Rectal smooth muscle tissue (tissue), 1 donor: Measurements from ENCODE around the gene DEFB124.
"Not testable (repeated sequence)": the region's sequence is repeated elsewhere in the genome, so short reads cannot be mapped to it uniquely, and the experiment has no call there.

Experiments used
- H3K27ac ChIP-seq: one replicate; pipeline ENCODE4 v1.7.0; 2013; ENCODE audit warnings: low read depth, low read length, inconsistent platforms
- H3K27me3 ChIP-seq: one replicate; pipeline ENCODE4 v1.7.0; 2013; ENCODE audit warnings: low read length; ENCODE audit not compliant: control insufficient read depth, insufficient read depth
- H3K36me3 ChIP-seq: one replicate; pipeline ENCODE4 v1.7.0; 2013; ENCODE audit warnings: low read length; ENCODE audit not compliant: control insufficient read depth, insufficient read depth
- H3K4me1 ChIP-seq: one replicate; pipeline ENCODE4 v1.7.0; 2013; ENCODE audit warnings: low read length; ENCODE audit not compliant: control insufficient read depth, insufficient read depth
- H3K4me3 ChIP-seq: one replicate; pipeline ENCODE4 v1.7.0; 2013; ENCODE audit warnings: low read length
- H3K9ac ChIP-seq: one replicate; pipeline ENCODE4 v1.7.0; 2013; ENCODE audit warnings: low read length

The DEFB124 gene

DNA sequence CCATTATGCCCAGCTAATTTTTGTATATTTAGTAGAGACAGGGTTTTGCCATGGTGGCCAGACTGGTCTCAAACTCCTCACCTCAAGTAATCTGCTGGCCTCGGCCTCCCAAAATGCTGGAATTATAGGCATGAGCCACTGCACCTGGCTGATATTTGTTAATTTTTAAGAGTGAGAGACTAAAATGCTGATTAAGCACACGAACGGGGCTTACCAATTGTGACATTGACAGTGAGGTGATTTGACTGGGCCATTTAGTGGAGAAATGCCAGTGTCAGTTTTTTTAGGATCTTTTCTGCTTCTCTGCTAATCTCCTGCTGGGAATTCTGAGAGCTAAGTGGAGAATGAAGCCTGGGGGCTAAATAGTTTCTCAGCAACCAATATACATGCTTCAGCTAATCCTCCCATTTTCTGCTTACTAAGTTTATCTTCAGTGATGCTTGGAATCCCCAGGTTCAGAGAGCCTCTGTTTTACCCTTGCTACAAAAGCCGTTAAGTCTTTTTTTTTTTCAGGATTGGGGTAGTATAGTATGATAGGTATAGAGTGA is 44.3 kb downstream of the DEFB124 start:
- Histone ChIP-seq H3K36me3 (no peaks in the 10 kb centered on the region), H3K27ac (no peak overlapping the region), H3K27me3 (no peaks in the 10 kb centered on the region), H3K9ac (no peak overlapping the region), H3K4me3 (no peak overlapping the region), H3K4me1 (no peaks in the 10 kb centered on the region)

DNA sequence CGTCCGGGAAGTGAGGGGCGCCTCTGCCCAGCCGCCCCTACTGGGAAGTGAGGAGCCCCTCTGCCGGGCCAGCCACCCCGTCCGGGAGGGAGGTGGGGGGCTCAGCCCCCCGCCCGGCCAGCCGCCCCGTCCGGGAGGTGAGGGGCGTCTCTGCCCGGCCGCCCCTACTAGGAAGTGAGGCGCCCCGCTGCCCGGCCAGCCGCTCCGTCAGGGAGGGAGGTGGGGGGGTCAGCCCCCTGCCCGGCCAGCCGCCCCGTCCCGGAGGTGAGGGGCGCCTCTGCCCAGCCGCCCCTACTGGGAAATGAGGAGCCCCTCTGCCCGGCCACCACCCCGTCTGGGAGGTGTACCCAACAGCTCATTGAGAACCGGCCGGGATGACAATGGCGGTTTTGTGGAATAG is 47.4 kb downstream of the DEFB124 start:
- H3K27me3 ChIP-seq, H3K9ac ChIP-seq, H3K4me3 ChIP-seq, H3K36me3 ChIP-seq, H3K4me1 ChIP-seq, H3K27ac ChIP-seq: not testable (repeated sequence)

DNA sequence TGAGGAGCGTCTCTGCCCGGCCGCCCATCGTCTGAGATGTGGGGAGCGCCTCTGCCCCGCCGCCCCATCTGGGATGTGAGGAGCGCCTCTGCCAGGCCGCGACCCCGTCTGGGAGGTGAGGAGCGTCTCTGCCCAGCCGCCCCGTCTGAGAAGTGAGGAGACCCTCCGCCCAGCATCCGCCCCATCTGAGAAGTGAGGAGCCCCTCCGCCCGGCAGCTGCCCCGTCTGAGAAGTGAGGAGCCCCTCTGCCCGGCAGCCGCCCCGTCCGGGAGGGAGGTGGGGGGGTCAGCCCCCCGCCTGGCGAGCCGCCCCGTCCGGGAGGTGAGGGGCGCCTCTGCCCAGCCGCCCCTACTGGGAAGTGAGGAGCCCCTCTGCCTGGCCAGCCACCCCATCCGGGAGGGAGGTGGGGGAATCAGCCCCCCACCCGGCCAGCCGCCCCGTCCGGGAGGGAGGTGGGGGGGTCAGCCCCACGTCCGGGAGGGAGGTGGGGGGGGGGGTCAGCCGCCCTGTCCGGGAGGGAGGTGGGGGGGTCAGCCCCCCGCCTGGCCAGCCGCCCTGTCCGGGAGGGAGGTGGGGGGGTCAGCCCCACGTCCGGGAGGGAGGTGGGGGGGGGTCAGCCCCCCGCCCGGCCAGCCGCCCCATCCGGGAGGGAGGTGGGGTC is 47.9 kb downstream of the DEFB124 start:
- not testable (repeated sequence) for H3K4me3 ChIP-seq, H3K27ac ChIP-seq, H3K27me3 ChIP-seq, H3K9ac ChIP-seq, H3K36me3 ChIP-seq, H3K4me1 ChIP-seq

DNA sequence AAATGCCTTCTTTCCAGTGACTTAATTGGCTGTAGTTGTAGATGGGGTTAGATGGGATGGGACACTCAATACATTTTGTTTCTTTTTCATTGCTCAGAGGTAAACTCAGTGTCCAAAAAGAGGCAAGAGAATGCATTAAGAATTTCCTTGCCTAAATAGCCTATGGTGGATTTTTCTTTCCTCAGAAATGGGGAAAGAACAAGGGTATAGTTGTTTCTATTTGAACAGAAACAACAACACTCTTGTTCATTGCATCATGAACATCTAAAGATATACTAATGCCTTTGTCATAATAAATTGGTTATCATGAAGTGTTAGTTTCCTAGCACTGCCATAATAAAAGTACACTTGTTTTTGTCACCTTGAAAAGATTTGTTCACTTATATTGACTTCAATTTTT is 49.1 kb downstream of the DEFB124 start:
- Histone ChIP-seq H3K9ac (no peak overlapping the region), H3K4me1 (no peaks in the 10 kb centered on the region), H3K27me3 (no peaks in the 10 kb centered on the region), H3K27ac (no peak overlapping the region), H3K4me3 (no peak overlapping the region), H3K36me3 (no peaks in the 10 kb centered on the region)

DNA sequence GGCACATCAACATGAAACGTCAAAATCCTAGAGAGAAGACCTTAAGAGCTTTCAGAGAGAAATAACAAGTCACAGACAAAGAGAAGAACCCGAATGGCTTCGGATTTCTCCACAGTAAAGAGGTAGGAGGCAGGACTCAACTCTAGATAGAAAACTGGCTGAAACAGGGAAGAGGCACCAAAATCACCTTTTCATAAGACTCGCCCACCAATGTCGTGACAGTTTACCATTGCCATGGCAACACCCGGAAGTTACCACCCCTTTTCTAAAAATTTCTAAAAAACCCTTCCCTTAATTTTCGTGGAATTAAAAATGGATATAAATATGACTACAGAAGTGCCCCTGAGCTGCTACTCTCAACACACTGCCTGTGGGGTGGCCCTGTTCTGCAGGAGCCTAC is 56.6 kb downstream of the DEFB124 start:
- H3K27ac ChIP-seq: no peak overlapping the region
- H3K27me3 ChIP-seq: no peaks in the 10 kb centered on the region
- H3K36me3 ChIP-seq: no peaks in the 10 kb centered on the region
- no peak overlapping the region for H3K9ac ChIP-seq
- no peaks in the 10 kb centered on the region for H3K4me1 ChIP-seq
- no peak overlapping the region for H3K4me3 ChIP-seq

DNA sequence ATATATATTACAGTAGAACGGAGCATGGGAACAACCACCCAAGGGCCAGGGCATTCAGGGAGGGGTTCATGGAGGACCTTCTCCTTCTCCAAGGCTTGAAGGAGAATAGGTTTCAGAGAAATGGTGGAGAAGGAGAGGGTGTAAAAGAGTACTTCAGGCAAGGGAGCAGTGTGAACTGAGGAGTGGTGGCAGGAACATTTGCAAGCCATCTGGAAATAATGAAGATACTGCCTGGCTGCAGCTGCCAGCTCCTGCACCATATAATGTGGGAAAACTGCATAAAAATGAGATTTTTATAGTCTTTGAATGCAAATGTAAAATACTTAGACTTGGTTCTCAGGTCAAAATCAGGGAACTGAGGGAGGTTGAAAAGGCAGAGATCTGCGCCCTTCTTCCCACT is 59.3 kb downstream of the DEFB124 start:
- Histone ChIP-seq H3K36me3 (no peaks in the 10 kb centered on the region), H3K27ac (no peak overlapping the region), H3K4me3 (no peak overlapping the region)

More for the DNA sequence above, 59.3 kb downstream of the DEFB124 start:
- Histone ChIP-seq H3K4me1 (no peaks in the 10 kb centered on the region), H3K27me3 (no peaks in the 10 kb centered on the region), H3K9ac (no peak overlapping the region)
